IMR-90 (cell line): ENCODE data around the gene GCNT2. TPM values are rescaled to one million over a fixed set of nuclear protein-coding genes. Genes with fewer than 3 reads are reported as not detected.

Source experiments
- ATAC-seq: fragments of 200-7000 bp; cut with Tn5 transposase; 2 replicates; pipeline ENCODE4 v1.9.1; 2020; ENCODE audit warnings: low read depth, mild to moderate bottlenecking, moderate library complexity
- BruUV-seq: library from RNA; stranded (reverse); fragments of 400-500 nt; replicated peaks from 2 replicates; lab custom pipeline; 2021; lab: Mats Ljungman, UMichigan
- CTCF ChIA-PET: fragments of 300-600 bp; formaldehyde crosslinking; extraction: SDS; loops from one replicate; lab custom pipeline; 2021; ENCODE audit warnings: antibody characterized with exemption; lab: Yijun Ruan, JAX
- POLR2A ChIA-PET: fragments of 300-600 bp; sonication (Branson Sonifier 250); formaldehyde crosslinking; loops from one replicate; lab custom pipeline; 2022; ENCODE audit warnings: antibody characterized with exemption; ENCODE audit not compliant: unreplicated experiment; lab: Charles Lee
- DNase-seq: peaks from one replicate; pipeline ENCODE4 v3.0.0; 2013
- H2AFZ ChIP-seq: replicated peaks from 2 replicates; pipeline ENCODE3; 2013; ENCODE audit warnings: low read length, mild to moderate bottlenecking; ENCODE audit not compliant: poor library complexity
- H2AK5ac ChIP-seq: 2 replicates; pipeline ENCODE4 v1.6.1; 2013; ENCODE audit warnings: low read depth, low read length, inconsistent platforms
- H2AK9ac ChIP-seq: replicated peaks from 2 replicates; pipeline ENCODE3; 2013; ENCODE audit warnings: mild to moderate bottlenecking, low read depth, low read length, moderate library complexity; ENCODE audit not compliant: poor library complexity
- H2BK120ac ChIP-seq: 2 replicates; pipeline ENCODE4 v1.6.1; 2013; ENCODE audit warnings: low read depth, low read length, inconsistent platforms
- H2BK15ac ChIP-seq: 3 replicates; pipeline ENCODE4 v1.6.1; 2013; ENCODE audit warnings: low read depth, low read length, inconsistent platforms
- H2BK20ac ChIP-seq: 2 replicates; pipeline ENCODE4 v1.6.1; 2013; ENCODE audit warnings: low read depth, mild to moderate bottlenecking, inconsistent platforms, low read length, moderate library complexity
- H2BK5ac ChIP-seq: 2 replicates; pipeline ENCODE4 v1.6.1; 2013; ENCODE audit warnings: mild to moderate bottlenecking, low read depth, low read length, inconsistent platforms; ENCODE audit not compliant: poor library complexity, severe bottlenecking
- H3K14ac ChIP-seq: replicated peaks from 2 replicates; pipeline ENCODE4 v1.6.1; 2013; ENCODE audit warnings: low read depth, low read length, inconsistent platforms
- H3K18ac ChIP-seq: 2 replicates; pipeline ENCODE4 v1.6.1; 2013; ENCODE audit warnings: low read depth, low read length, control low read depth
- H3K23ac ChIP-seq: 2 replicates; pipeline ENCODE4 v1.6.1; 2013; ENCODE audit warnings: low read depth, low read length, inconsistent platforms
- H3K27ac ChIP-seq: 2 replicates; pipeline ENCODE4 v1.5.1; 2013; ENCODE audit warnings: mild to moderate bottlenecking, control low read depth, low read length; ENCODE audit not compliant: insufficient read depth
- H3K27me3 ChIP-seq: 2 replicates; pipeline ENCODE4 v1.6.1; 2013; ENCODE audit warnings: low read length; ENCODE audit not compliant: control insufficient read depth, insufficient read depth
- H3K36me3 ChIP-seq: 2 replicates; pipeline ENCODE4 v1.6.1; 2013; ENCODE audit warnings: low read length, mixed read lengths; ENCODE audit not compliant: control insufficient read depth, insufficient read depth
- H3K4ac ChIP-seq: 2 replicates; pipeline ENCODE4 v1.6.1; 2013; ENCODE audit warnings: low read depth, low read length, inconsistent platforms
- H3K4me1 ChIP-seq: 2 replicates; pipeline ENCODE4 v1.6.1; 2013; ENCODE audit warnings: low read length, mixed read lengths; ENCODE audit not compliant: control insufficient read depth, insufficient read depth
- H3K4me2 ChIP-seq: 2 replicates; pipeline ENCODE4 v1.6.1; 2013; ENCODE audit warnings: low read depth, mild to moderate bottlenecking, control low read depth, low read length, moderate library complexity
- H3K4me3 ChIP-seq: 2 replicates; pipeline ENCODE4 v1.5.1; 2013; ENCODE audit warnings: low read depth, mild to moderate bottlenecking, control low read depth, low read length, moderate library complexity; ENCODE audit not compliant: insufficient read depth
- H3K56ac ChIP-seq: 2 replicates; pipeline ENCODE4 v1.6.1; 2013; ENCODE audit warnings: low read length, inconsistent platforms; ENCODE audit not compliant: insufficient read depth; ENCODE audit errors: extremely low read depth
- H3K79me1 ChIP-seq, 2 experiments: 2 replicates each; pipeline ENCODE4 v1.6.1; 2013; ENCODE audit warnings: low read length in 2 of 2, inconsistent platforms in 1 of 2, low read depth in 1 of 2
- H3K9ac ChIP-seq: 2 replicates; pipeline ENCODE4 v1.6.1; 2013; ENCODE audit warnings: low read depth, low read length, control low read depth
- H3K9me1 ChIP-seq: 2 replicates; pipeline ENCODE4 v1.6.1; 2013; ENCODE audit warnings: low read length, inconsistent platforms; ENCODE audit not compliant: insufficient read depth
- H3K9me3 ChIP-seq: 2 replicates; pipeline ENCODE4 v1.6.1; 2013; ENCODE audit warnings: low read length; ENCODE audit not compliant: control insufficient read depth, insufficient read depth
- H4K20me1 ChIP-seq: 2 replicates; pipeline ENCODE4 v1.6.1; 2013; ENCODE audit warnings: low read length, inconsistent platforms; ENCODE audit not compliant: insufficient read depth
- H4K5ac ChIP-seq: 2 replicates; pipeline ENCODE4 v1.6.1; 2013; ENCODE audit warnings: mild to moderate bottlenecking, low read depth, low read length, control low read depth
- H4K8ac ChIP-seq, 2 experiments: 2 replicates each; pipeline ENCODE4 v1.6.1; 2013; ENCODE audit warnings: low read depth in 2 of 2, low read length in 2 of 2, control low read depth in 1 of 2, inconsistent platforms in 1 of 2
- H4K91ac ChIP-seq: 2 replicates; pipeline ENCODE4 v1.6.1; 2013; ENCODE audit warnings: low read depth, low read length, inconsistent platforms; ENCODE audit not compliant: insufficient read depth
- CTCF ChIP-seq: conservative IDR thresholded peaks from 2 replicates; pipeline ENCODE4 v1.5.1; 2012; ENCODE audit warnings: mild to moderate bottlenecking, low read depth, low read length, improper control_type of control experiment
- ELK1 ChIP-seq: fragments of 150-350 bp; IDR thresholded peaks from 2 replicates; pipeline ENCODE4 v1.6.1; 2016; ENCODE audit warnings: low read depth, mild to moderate bottlenecking, low read length, moderate library complexity, borderline replicate concordance
- MAZ ChIP-seq: IDR thresholded peaks from 2 replicates; pipeline ENCODE4 v1.6.1; 2012; ENCODE audit warnings: low read depth, mild to moderate bottlenecking, low read length, improper control_type of control experiment, moderate library complexity, borderline replicate concordance
- POLR2A ChIP-seq: IDR thresholded peaks from 2 replicates; pipeline ENCODE4 v1.6.1; 2012; ENCODE audit warnings: mild to moderate bottlenecking, low read depth, low read length
- SMC3 ChIP-seq: fragments of 150-350 bp; IDR thresholded peaks from 2 replicates; pipeline ENCODE4 v1.6.1; 2016; ENCODE audit warnings: low read depth, mild to moderate bottlenecking, antibody characterized with exemption, low read length, moderate library complexity
- WGBS, 2 experiments: methylation state at CpG; one replicate each; pipeline versions ENCODE4 v1.1.5 to v1.1.7; 2013; ENCODE audit warnings: missing lambda C conversion rate in 2 of 2; ENCODE audit not compliant: insufficient read length in 1 of 2; ENCODE audit errors: extremely low coverage in 2 of 2; 5-methylcytosine and 5-hydroxymethylcytosine counted together
- dilution Hi-C: fragments of 300-500 bp; cut with HindIII; formaldehyde crosslinking; loops from one replicate; pipeline ENCODE4 v1.14.3; 2018; ENCODE audit warnings: low sequenced_read_pairs; ENCODE audit not compliant: unreplicated experiment
- in situ Hi-C: fragments of 300-500 bp; cut with MboI; formaldehyde crosslinking; loops from 3 replicates; pipeline ENCODE4 v1.14.3; 2019; ENCODE audit warnings: low sequenced_read_pairs, inconsistent platforms, mixed read lengths
- intact Hi-C: fragments of 100-400 bp; cut with micrococcal nuclease; formaldehyde crosslinking; loops from 2 replicates; pipeline ENCODE4 v1.10.0; 2022
- polyA plus RNA-seq, 3 experiments: library from polyadenylated mRNA; depleted of rRNA; stranded (reverse); fragments of >200 nt; gene quantifications; 2 replicates each; pipeline ENCODE4 v1.2.3, GENCODE V29; 2012; ENCODE audit warnings: low replicate concordance in 1 of 3
- total RNA-seq: library from RNA; depleted of rRNA; stranded (reverse); fragments of >200 nt; gene quantifications from 2 replicates; pipeline ENCODE4 v1.2.3, GENCODE V29; 2012

The GCNT2 gene
- total and polyA plus RNA-seq, 2 of the 4 experiments (the other 2 are of a cell fraction): 0.34 to 0.90 TPM

DNA sequence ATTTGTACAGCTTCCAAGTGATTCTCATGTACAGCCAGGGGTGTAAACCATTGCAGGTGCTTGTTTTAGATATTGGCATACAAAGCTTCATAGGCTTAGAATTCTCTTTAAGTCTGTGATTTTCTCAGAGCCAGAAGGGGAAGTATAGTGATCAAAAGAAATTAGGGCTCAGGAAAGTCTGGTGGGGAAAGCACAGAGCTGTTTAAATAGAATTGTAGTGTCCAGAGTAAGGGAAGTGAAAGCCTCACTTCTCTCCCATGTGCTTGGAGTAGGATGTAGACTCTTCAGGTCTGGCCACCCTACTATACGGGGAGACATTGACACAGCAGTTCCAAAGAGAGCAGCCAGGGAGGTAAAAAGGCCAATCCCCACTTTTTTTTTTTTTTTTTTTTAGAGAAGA lies 10.4 kb downstream of the GCNT2 start:
- H2AFZ ChIP-seq: no peak overlapping the region
- H3K4ac ChIP-seq: no peak overlapping the region
- no peak overlapping the region for H3K18ac ChIP-seq
- no peaks in the 10 kb centered on the region for H3K36me3 ChIP-seq
- no peak overlapping the region for H2AK9ac ChIP-seq
- no CpG with 5 or more reads among the region's 1 CpG for WGBS, 2 experiments
- no peaks in the 10 kb centered on the region for H3K27me3 ChIP-seq
- no peak overlapping the region for H2BK20ac ChIP-seq
- no peak overlapping the region for H3K27ac ChIP-seq
- H3K4me1 ChIP-seq: no peaks in the 10 kb centered on the region
- ChIA-PET POLR2A (no interaction called here), CTCF (no interaction called here)
- H2BK5ac ChIP-seq: no peak overlapping the region
- H3K4me3 ChIP-seq: no peak overlapping the region
- no peak overlapping the region for H4K91ac ChIP-seq
- H2BK15ac ChIP-seq: no peak overlapping the region
- H4K8ac ChIP-seq: no peak overlapping the region
- H3K23ac ChIP-seq: no peak overlapping the region
- H3K14ac ChIP-seq: no peak overlapping the region
- no peaks in the 10 kb centered on the region for H3K9me1 ChIP-seq
- peaks cover 3% of the 10 kb centered on the region; the same call in 1 of the 2 replicates for H3K9me3 ChIP-seq
- no peak overlapping the region for H2AK5ac ChIP-seq
- DNase-seq (no peak), ATAC-seq (no peak)
- H4K20me1 ChIP-seq: no peaks in the 10 kb centered on the region
- no peak overlapping the region for H3K9ac ChIP-seq
- H3K4me2 ChIP-seq: no peak overlapping the region
- no peak overlapping the region for H3K56ac ChIP-seq
- no TSS peak for BruUV-seq
- no peak overlapping the region for H4K5ac ChIP-seq
- dilution Hi-C loops: no loop called here
- in situ Hi-C loops: no loop called here
- intact Hi-C loops: no loop called here
- H3K79me1 ChIP-seq: no peaks in the 10 kb centered on the region
- H2BK120ac ChIP-seq: no peak overlapping the region
- no peak for TF ChIP-seq SMC3
- TF ChIP-seq POLR2A: no peak
- TF ChIP-seq MAZ: no peak
- TF ChIP-seq CTCF: no peak
- no peak for TF ChIP-seq ELK1
